Subcutaneous abdominal adipose tissue (tissue), 5 donors: ENCODE data around the gene HELZ.

Experiments
- H3K27ac ChIP-seq: one replicate; pipeline ENCODE4 v1.7.0; 2013; ENCODE audit warnings: low read depth, mild to moderate bottlenecking, inconsistent platforms, low read length, moderate library complexity
- H3K27me3 ChIP-seq, 5 donors: one replicate each; pipeline ENCODE4 v1.7.0; 2013; ENCODE audit warnings: low read length in 5 of 5, inconsistent platforms in 1 of 5; ENCODE audit not compliant: control insufficient read depth in 5 of 5, insufficient read depth in 4 of 5
- H3K36me3 ChIP-seq, 5 donors: one replicate each; pipeline ENCODE4 v1.7.0; 2013; ENCODE audit warnings: low read length in 5 of 5; ENCODE audit not compliant: control insufficient read depth in 5 of 5, insufficient read depth in 5 of 5
- H3K4me1 ChIP-seq, 5 donors: one replicate each; pipeline ENCODE4 v1.7.0; 2013; ENCODE audit warnings: low read length in 5 of 5, mild to moderate bottlenecking in 3 of 5, moderate library complexity in 1 of 5; ENCODE audit not compliant: control insufficient read depth in 5 of 5, insufficient read depth in 5 of 5
- H3K4me3 ChIP-seq, 5 donors: one replicate each; pipeline ENCODE4 v1.7.0; 2013; ENCODE audit warnings: low read length in 5 of 5, low read depth in 1 of 5
- H3K9ac ChIP-seq, 5 donors: one replicate each; pipeline ENCODE4 v1.7.0; 2013; ENCODE audit warnings: low read length in 5 of 5, mild to moderate bottlenecking in 4 of 5, moderate library complexity in 3 of 5
- H3K9me3 ChIP-seq, 5 donors: one replicate each; pipeline ENCODE4 v1.7.0; 2013; ENCODE audit warnings: low read length in 5 of 5; ENCODE audit not compliant: control insufficient read depth in 5 of 5
- donor health status: healthy.
- donor health status: healthy.
- donor health status: healthy.
- donor health status: healthy.
- donor health status: healthy.

Gene HELZ

GRCh38 chr17:67067571-67068482 lies 177.2 kb downstream of the HELZ start:
- H3K4me1 ChIP-seq = no peaks in the 10 kb centered on the region
- no peaks in the 10 kb centered on the region for H3K27me3 ChIP-seq
- H3K9me3 ChIP-seq = no peaks in the 10 kb centered on the region
- H3K4me3 ChIP-seq = no peak overlapping the region
- H3K27ac ChIP-seq = no peak overlapping the region
- peaks cover 0 to 8% (median 4%) of the 10 kb centered on the region in 5 donors for H3K36me3 ChIP-seq
- no peak overlapping the region for H3K9ac ChIP-seq

- Histone ChIP-seq H3K27ac (no peak overlapping the region), H3K4me1 (no peaks in the 10 kb centered on the region), H3K36me3 (peaks cover 0 to 5% (median 0%) of the 10 kb centered on the region in 5 donors), H3K27me3 (no peaks in the 10 kb centered on the region), H3K9ac (no peak overlapping the region), H3K9me3 (no peaks in the 10 kb centered on the region), H3K4me3 (no peak overlapping the region)
These were observed 178.3 kb downstream of the HELZ start for GRCh38 chr17:67066717-67067116.

GRCh38 chr17:67063141-67063540 lies 181.9 kb downstream of the HELZ start:
- Histone ChIP-seq H3K9me3 (no peaks in the 10 kb centered on the region), H3K27ac (no peak overlapping the region), H3K27me3 (no peaks in the 10 kb centered on the region), H3K4me1 (peaks cover 0 to 6% (median 0%) of the 10 kb centered on the region in 5 donors), H3K9ac (no peak overlapping the region), H3K4me3 (no peak overlapping the region), H3K36me3 (no peaks in the 10 kb centered on the region)

- Histone ChIP-seq H3K27ac (no peak overlapping the region), H3K27me3 (no peaks in the 10 kb centered on the region)
These were observed 185.6 kb downstream of the HELZ start for GRCh38 chr17:67059372-67059771.

GRCh38 chr17:67058036-67058435 lies 187.0 kb downstream of the HELZ start:
- no peaks in the 10 kb centered on the region for H3K36me3 ChIP-seq
- no peak overlapping the region for H3K27ac ChIP-seq
- H3K9me3 ChIP-seq = no peaks in the 10 kb centered on the region
- no peak overlapping the region for H3K4me3 ChIP-seq
- H3K4me1 ChIP-seq = peaks cover 0 to 6% (median 0%) of the 10 kb centered on the region in 5 donors
- no peaks in the 10 kb centered on the region for H3K27me3 ChIP-seq
- H3K9ac ChIP-seq = no peak overlapping the region

More at GRCh38 chr17:67059372-67059771, 185.6 kb downstream of the HELZ start:
- Histone ChIP-seq H3K9ac (no peak overlapping the region), H3K4me3 (no peak overlapping the region), H3K9me3 (no peaks in the 10 kb centered on the region), H3K36me3 (no peaks in the 10 kb centered on the region), H3K4me1 (peaks cover 0 to 6% (median 0%) of the 10 kb centered on the region in 5 donors)

- Histone ChIP-seq H3K36me3 (no peaks in the 10 kb centered on the region), H3K27ac (no peak overlapping the region), H3K4me1 (peaks cover 0 to 6% (median 0%) of the 10 kb centered on the region in 5 donors), H3K4me3 (no peak overlapping the region), H3K27me3 (no peaks in the 10 kb centered on the region), H3K9ac (no peak overlapping the region), H3K9me3 (no peaks in the 10 kb centered on the region)
These were observed 188.1 kb downstream of the HELZ start for GRCh38 chr17:67056746-67057490.

GRCh38 chr17:67055811-67056745 lies 188.9 kb downstream of the HELZ start:
- Histone ChIP-seq H3K9ac (no peak overlapping the region), H3K9me3 (no peaks in the 10 kb centered on the region), H3K4me3 (no peak overlapping the region), H3K27ac (no peak overlapping the region), H3K27me3 (no peaks in the 10 kb centered on the region), H3K4me1 (peaks cover 0 to 6% (median 0%) of the 10 kb centered on the region in 5 donors), H3K36me3 (no peaks in the 10 kb centered on the region)

- H3K9me3 ChIP-seq = peaks cover 0 to 5% (median under 1%) of the 10 kb centered on the region in 5 donors
- no peaks in the 10 kb centered on the region for H3K27me3 ChIP-seq
- H3K27ac ChIP-seq = no peak overlapping the region
- no peak overlapping the region for H3K9ac ChIP-seq
- H3K4me3 ChIP-seq = no peak overlapping the region
- peaks cover 0 to 6% (median 0%) of the 10 kb centered on the region in 5 donors for H3K4me1 ChIP-seq
- H3K36me3 ChIP-seq = no peaks in the 10 kb centered on the region
These were observed 190.0 kb downstream of the HELZ start for GRCh38 chr17:67055041-67055443.

GRCh38 chr17:67054608-67055007 lies 190.4 kb downstream of the HELZ start:
- Histone ChIP-seq H3K4me3 (no peak overlapping the region), H3K4me1 (peaks cover 0 to 6% (median 0%) of the 10 kb centered on the region in 5 donors), H3K9ac (no peak overlapping the region), H3K27me3 (no peaks in the 10 kb centered on the region), H3K36me3 (no peaks in the 10 kb centered on the region), H3K27ac (no peak overlapping the region), H3K9me3 (peaks cover under 1 to 10% (median 5%) of the 10 kb centered on the region in 5 donors)
